A549 (cell line): ENCODE data around the gene DISC1.

ENCODE experiments used
- CTCF ChIP-seq: fragments of >200 bp; sonication (Bioruptor Twin); formaldehyde crosslinking; IDR thresholded peaks from 3 replicates; pipeline ENCODE4 v1.5.1; 2016
- EP300 ChIP-seq, 2 experiments: fragments of >200 bp; sonication (Bioruptor Twin); formaldehyde crosslinking; IDR thresholded peaks; 2 replicates in 1 of 2; 3 replicates in 1 of 2; pipeline ENCODE4 v1.6.1; 2016 to 2017

DNA sequence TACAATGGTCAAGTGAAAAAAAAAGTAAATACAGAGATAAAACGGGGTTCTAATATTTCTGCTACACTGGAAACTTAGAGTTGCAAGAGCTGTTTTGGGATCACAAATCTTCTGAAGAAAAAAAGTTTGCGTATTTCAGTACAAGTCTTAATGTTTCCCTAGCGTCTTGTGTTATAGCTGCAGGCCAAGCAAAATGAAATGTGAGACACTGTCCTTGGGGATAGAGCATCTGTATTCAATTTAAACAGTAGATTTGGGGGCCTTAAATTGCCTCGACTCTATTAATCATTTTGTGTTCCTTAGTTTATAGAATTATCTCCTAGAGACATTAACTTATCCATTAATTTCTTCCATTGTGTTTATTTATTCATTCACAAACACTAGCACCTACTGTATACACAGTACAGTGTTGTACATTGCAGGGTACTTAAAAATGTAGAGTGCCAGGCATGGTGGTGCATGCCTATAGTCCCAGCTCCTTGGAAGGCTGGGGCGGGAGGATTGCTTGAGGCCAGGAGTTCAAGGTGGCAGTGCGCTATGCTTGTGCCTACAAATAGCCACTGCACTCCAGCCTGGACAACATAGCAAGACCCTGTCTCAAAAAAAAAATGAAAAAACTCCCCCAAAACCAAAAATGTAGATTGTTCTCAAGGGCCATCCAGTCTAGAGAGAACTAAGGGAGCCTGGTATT, 7.9 kb downstream of the DISC1 start:
- TF ChIP-seq CTCF (no peak), EP300 (IDR thresholded peaks at IDR 0.05) (no peak)
